ENCODE results near the gene ZNF14.
"Not testable (repeated sequence)": the region's sequence is repeated elsewhere in the genome, so short reads cannot be mapped to it uniquely, and the experiment has no call there.

DNA sequence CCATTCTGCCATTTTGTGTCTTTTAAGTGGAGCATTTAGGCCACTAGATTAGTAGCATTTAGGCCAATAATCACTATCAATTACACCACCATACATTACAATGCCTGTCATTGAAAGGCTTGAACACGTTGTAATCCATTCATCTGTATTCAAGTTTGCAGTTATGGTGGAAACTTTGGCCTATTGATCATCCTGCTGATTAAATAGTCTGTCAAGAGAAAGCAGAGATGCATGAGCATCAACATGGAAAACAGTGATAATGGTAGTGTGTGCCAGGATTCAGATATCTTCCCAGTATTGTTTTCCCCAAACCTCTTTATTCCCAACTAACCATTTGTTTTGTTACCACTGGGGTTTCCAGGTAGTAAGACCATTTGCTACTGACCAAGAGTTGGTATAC lies 32.4 kb downstream of the ZNF14 start:
- TF ChIP-seq, protein P1, sequence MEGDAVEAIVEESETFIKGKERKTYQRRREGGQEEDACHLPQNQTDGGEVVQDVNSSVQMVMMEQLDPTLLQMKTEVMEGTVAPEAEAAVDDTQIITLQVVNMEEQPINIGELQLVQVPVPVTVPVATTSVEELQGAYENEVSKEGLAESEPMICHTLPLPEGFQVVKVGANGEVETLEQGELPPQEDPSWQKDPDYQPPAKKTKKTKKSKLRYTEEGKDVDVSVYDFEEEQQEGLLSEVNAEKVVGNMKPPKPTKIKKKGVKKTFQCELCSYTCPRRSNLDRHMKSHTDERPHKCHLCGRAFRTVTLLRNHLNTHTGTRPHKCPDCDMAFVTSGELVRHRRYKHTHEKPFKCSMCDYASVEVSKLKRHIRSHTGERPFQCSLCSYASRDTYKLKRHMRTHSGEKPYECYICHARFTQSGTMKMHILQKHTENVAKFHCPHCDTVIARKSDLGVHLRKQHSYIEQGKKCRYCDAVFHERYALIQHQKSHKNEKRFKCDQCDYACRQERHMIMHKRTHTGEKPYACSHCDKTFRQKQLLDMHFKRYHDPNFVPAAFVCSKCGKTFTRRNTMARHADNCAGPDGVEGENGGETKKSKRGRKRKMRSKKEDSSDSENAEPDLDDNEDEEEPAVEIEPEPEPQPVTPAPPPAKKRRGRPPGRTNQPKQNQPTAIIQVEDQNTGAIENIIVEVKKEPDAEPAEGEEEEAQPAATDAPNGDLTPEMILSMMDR (IDR thresholded peaks at IDR 0.05; ENCODE audit: low read length): not testable (repeated sequence)
- not testable (repeated sequence) for TF ChIP-seq EZH2phosphoT487 (IDR thresholded peaks at IDR 0.05; ENCODE audit: low read length); EZH2 (optimal IDR thresholded peaks at IDR 0.05; ENCODE audit: low read depth, low read length)

Data from MM.1S (cell line).